Astrocyte (in vitro differentiated cells and primary cell): ENCODE measurements around the gene ISCU.

Source experiments
- EZH2 ChIP-seq: IDR thresholded peaks from 2 replicates; pipeline ENCODE4 v1.6.1; 2012; ENCODE audit warnings: mild to moderate bottlenecking, low read length, inconsistent platforms; ENCODE audit not compliant: insufficient read depth
- TF ChIP-seq, protein P1 (sequence below): IDR thresholded peaks from 2 replicates; pipeline ENCODE4 v1.5.1; 2011; ENCODE audit warnings: low read depth, mild to moderate bottlenecking, inconsistent platforms, low read length, moderate library complexity; ENCODE audit not compliant: insufficient read depth

DNA sequence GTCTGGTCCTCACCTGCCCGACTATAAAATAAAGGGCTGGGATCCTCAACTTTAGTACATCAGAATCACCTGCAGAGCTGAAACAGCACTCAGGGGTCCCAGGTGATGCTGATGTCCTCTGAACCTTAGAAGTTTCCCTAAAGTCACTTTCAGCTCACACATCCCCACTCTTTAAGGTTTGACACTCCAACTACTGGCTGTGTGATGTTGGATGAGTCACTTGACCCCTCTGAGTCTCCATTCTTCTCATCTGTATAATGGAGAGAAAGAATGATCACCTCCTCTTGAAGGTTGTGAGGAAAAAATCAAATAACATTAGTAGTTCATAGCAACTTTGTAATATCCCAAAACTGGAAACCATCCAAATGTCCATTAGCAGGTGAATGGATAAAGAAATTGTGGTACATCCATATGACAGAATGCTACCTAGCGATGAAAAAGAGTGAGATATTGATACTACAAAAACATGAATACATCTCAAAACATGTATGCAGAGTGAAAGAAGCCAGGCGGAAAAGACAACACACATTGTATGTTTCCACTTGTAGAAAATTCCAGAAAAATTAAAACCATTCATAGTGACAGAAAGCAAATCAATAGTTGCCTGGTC is 22.2 kb downstream of the ISCU start:
- TF ChIP-seq, protein P1, sequence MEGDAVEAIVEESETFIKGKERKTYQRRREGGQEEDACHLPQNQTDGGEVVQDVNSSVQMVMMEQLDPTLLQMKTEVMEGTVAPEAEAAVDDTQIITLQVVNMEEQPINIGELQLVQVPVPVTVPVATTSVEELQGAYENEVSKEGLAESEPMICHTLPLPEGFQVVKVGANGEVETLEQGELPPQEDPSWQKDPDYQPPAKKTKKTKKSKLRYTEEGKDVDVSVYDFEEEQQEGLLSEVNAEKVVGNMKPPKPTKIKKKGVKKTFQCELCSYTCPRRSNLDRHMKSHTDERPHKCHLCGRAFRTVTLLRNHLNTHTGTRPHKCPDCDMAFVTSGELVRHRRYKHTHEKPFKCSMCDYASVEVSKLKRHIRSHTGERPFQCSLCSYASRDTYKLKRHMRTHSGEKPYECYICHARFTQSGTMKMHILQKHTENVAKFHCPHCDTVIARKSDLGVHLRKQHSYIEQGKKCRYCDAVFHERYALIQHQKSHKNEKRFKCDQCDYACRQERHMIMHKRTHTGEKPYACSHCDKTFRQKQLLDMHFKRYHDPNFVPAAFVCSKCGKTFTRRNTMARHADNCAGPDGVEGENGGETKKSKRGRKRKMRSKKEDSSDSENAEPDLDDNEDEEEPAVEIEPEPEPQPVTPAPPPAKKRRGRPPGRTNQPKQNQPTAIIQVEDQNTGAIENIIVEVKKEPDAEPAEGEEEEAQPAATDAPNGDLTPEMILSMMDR = no peak
- TF ChIP-seq EZH2 = no peak
